Hepatocyte (in vitro differentiated cells): ENCODE data around the gene C9orf50. TPM values are rescaled to one million over a fixed set of nuclear protein-coding genes. Genes with fewer than 3 reads are reported as not detected.

Experiments
- DNase-seq: peaks from one replicate; pipeline ENCODE4 v3.0.0-alpha.2; 2016; ENCODE audit warnings: low spot score
- H2AFZ ChIP-seq: fragments of 200-600 bp; sonication (generic); 2 replicates; pipeline ENCODE4 v1.6.0; 2016; ENCODE audit warnings: antibody characterized with exemption, mild to moderate bottlenecking
- H3K27ac ChIP-seq: fragments of 200-600 bp; sonication (generic); 2 replicates; pipeline ENCODE4 v1.5.1; 2016; ENCODE audit warnings: mild to moderate bottlenecking
- H3K27me3 ChIP-seq: fragments of 200-600 bp; sonication (generic); 2 replicates; pipeline ENCODE4 v1.6.1; 2016
- H3K36me3 ChIP-seq: fragments of 200-600 bp; sonication (generic); replicated peaks from 2 replicates; pipeline ENCODE4 v1.5.1; 2016; ENCODE audit warnings: low read depth; ENCODE audit not compliant: insufficient read depth
- H3K4me1 ChIP-seq: fragments of 200-600 bp; sonication (generic); 2 replicates; pipeline ENCODE4 v1.5.1; 2016; ENCODE audit warnings: mild to moderate bottlenecking, moderate library complexity; ENCODE audit not compliant: insufficient read depth
- H3K4me2 ChIP-seq: fragments of 200-600 bp; sonication (generic); 2 replicates; pipeline ENCODE4 v1.6.0; 2016
- H3K4me3 ChIP-seq: fragments of 200-600 bp; sonication (generic); 2 replicates; pipeline ENCODE4 v1.5.1; 2016; ENCODE audit warnings: mild to moderate bottlenecking
- H3K79me2 ChIP-seq: fragments of 200-600 bp; sonication (generic); 2 replicates; pipeline ENCODE4 v1.6.0; 2017; ENCODE audit warnings: mild to moderate bottlenecking
- H3K9me2 ChIP-seq: fragments of 200-600 bp; sonication (generic); replicated peaks from 2 replicates; pipeline ENCODE4 v1.6.0; 2017; ENCODE audit warnings: mild to moderate bottlenecking; ENCODE audit not compliant: insufficient read depth
- H3K9me3 ChIP-seq: fragments of 200-600 bp; sonication (generic); 2 replicates; pipeline ENCODE4 v1.5.1; 2016; ENCODE audit warnings: low read depth, mild to moderate bottlenecking
- H4K20me1 ChIP-seq: fragments of 200-600 bp; sonication (generic); 2 replicates; pipeline ENCODE4 v1.6.0; 2016; ENCODE audit warnings: mild to moderate bottlenecking; ENCODE audit not compliant: insufficient read depth, poor library complexity, severe bottlenecking
- EZH2 ChIP-seq: fragments of 200-600 bp; sonication (generic); IDR thresholded peaks from 2 replicates; pipeline ENCODE4 v1.6.1; 2016; ENCODE audit warnings: antibody characterized with exemption, mild to moderate bottlenecking, borderline replicate concordance
- EZH2phosphoT487 ChIP-seq: fragments of 200-600 bp; sonication (generic); IDR thresholded peaks from one replicate; pipeline ENCODE4 v1.6.1; 2018; ENCODE audit warnings: antibody characterized with exemption, mild to moderate bottlenecking, low read depth, moderate library complexity; ENCODE audit not compliant: unreplicated experiment, severe bottlenecking
- WGBS: methylation state at CpG from one replicate; pipeline ENCODE4 v1.1.6; 2016; ENCODE audit warnings: low lambda C conversion rate; ENCODE audit errors: missing lambda C conversion rate; 5-methylcytosine and 5-hydroxymethylcytosine counted together
- polyA plus RNA-seq: library from polyadenylated mRNA; unstranded; fragments of >200 nt; fragmentation: Nextera tagmentation; extraction: Ambion mirVana; gene quantifications from 2 replicates; pipeline ENCODE4 v1.2.1, GENCODE V29; 2016
- total RNA-seq: library from RNA; depleted of rRNA; stranded (reverse); fragments of >200 nt; gene quantifications from 2 replicates; pipeline ENCODE4 v1.2.3, GENCODE V29; 2014
- TF ChIP-seq, protein P1 (sequence below): fragments of 200-600 bp; sonication (generic); IDR thresholded peaks from 2 replicates; pipeline ENCODE4 v1.5.1; 2016; ENCODE audit warnings: antibody characterized with exemption, mild to moderate bottlenecking; ENCODE audit not compliant: poor library complexity

Gene C9orf50
- total and polyA plus RNA-seq, 2 experiments from 2014 or later = not detected

DNA sequence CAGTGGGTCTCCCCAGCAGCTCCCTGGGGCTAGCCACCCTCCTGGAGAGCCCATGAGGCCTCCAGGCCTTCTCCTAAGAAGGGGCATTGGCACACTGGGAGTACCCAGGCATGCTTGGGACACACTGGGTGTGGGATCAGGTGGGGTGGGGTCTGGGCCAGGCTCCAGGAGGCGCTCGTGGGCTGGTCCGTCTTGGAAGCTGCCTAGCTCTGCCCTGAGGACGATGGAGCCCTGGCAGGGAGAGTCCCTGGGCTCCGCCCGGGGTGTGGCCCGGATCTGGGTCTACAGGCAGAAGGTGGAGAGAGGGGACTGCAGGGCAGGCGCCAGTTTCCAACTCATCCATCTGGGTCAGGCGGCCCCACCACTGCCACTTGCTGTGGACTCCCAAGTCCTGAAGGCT, 46.9 kb upstream of the C9orf50 start:
- peaks cover 26% of the 10 kb centered on the region for H3K79me2 ChIP-seq
- H4K20me1 ChIP-seq = no peaks in the 10 kb centered on the region
- TF ChIP-seq, protein P1, sequence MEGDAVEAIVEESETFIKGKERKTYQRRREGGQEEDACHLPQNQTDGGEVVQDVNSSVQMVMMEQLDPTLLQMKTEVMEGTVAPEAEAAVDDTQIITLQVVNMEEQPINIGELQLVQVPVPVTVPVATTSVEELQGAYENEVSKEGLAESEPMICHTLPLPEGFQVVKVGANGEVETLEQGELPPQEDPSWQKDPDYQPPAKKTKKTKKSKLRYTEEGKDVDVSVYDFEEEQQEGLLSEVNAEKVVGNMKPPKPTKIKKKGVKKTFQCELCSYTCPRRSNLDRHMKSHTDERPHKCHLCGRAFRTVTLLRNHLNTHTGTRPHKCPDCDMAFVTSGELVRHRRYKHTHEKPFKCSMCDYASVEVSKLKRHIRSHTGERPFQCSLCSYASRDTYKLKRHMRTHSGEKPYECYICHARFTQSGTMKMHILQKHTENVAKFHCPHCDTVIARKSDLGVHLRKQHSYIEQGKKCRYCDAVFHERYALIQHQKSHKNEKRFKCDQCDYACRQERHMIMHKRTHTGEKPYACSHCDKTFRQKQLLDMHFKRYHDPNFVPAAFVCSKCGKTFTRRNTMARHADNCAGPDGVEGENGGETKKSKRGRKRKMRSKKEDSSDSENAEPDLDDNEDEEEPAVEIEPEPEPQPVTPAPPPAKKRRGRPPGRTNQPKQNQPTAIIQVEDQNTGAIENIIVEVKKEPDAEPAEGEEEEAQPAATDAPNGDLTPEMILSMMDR = no peak
- TF ChIP-seq EZH2phosphoT487 = no peak
- no peak for TF ChIP-seq EZH2
- no peaks in the 10 kb centered on the region for H3K36me3 ChIP-seq
- no peak overlapping the region for H3K4me3 ChIP-seq
- H3K9me2 ChIP-seq = no peaks in the 10 kb centered on the region
- H3K27ac ChIP-seq = no peak overlapping the region
- no peak for DNase-seq
- peaks cover 12% of the 10 kb centered on the region for H3K4me1 ChIP-seq
- H3K9me3 ChIP-seq = no peaks in the 10 kb centered on the region
- 92% methylated on average over 8 of the region's 9 CpGs for WGBS
- H3K4me2 ChIP-seq = peak overlapping the region; percentile 73
- H2AFZ ChIP-seq = no peak overlapping the region
- H3K27me3 ChIP-seq = peaks cover 35% of the 10 kb centered on the region

DNA sequence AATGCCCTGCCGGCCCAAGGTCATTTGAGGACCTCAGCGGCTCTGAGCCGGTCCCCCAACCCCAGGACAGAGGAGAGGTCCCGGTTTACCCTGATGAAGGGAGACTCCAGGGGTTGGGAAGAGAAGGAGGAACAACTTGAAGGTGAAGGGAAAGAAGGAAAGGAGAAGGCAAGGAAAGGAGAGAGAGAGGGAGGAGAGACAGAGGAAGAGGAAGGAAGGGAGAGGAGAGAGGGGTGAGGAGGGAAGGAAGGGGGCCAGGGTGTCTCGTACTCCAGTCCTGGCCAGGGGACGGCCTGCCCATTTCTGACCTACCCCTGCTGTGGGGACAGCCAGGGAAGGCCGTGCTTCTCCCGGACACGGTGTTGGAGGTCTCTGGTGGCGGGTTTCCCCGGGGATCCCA, 46.5 kb upstream of the C9orf50 start:
- H3K4me3 ChIP-seq = no peak overlapping the region
- H3K4me1 ChIP-seq = peaks cover 12% of the 10 kb centered on the region
- H3K4me2 ChIP-seq = peak overlapping the region; percentile 73
- no peak overlapping the region for H2AFZ ChIP-seq
- no peaks in the 10 kb centered on the region for H3K9me3 ChIP-seq
- H3K79me2 ChIP-seq = peaks cover 25% of the 10 kb centered on the region
- WGBS = 82% methylated on average over 11 of the region's 11 CpGs
- no peaks in the 10 kb centered on the region for H3K9me2 ChIP-seq
- peak overlapping the region; percentile 16 for H3K27ac ChIP-seq
- no peaks in the 10 kb centered on the region for H4K20me1 ChIP-seq
- no peaks in the 10 kb centered on the region for H3K36me3 ChIP-seq
- TF ChIP-seq EZH2phosphoT487 (no peak), EZH2 (no peak)
- TF ChIP-seq, protein P1 = no peak
- H3K27me3 ChIP-seq = peaks cover 40% of the 10 kb centered on the region
- no peak for DNase-seq

DNA sequence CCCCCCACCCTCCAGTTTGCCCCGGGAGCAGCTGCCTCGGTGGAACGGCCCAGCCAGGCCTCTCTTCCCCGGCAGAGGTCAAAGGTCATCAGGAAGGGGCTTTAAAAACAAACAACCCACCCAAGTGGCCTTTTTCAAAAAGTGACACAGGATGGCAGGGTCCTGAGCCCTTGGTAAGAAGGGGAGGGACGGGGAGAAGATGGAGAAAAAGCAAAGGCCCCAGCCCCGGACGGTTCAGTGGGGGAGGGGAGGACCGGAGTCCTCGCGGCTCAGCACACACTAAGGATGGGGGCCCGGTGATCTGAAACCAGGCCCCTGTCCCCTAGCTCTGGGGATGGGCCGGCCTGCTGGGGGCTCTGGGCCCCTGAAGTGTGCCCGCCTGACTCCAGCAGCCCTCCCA, 45.7 kb upstream of the C9orf50 start:
- 13% methylated on average over 8 of the region's 13 CpGs for WGBS
- H3K9me2 ChIP-seq = no peaks in the 10 kb centered on the region
- peaks cover 25% of the 10 kb centered on the region for H3K79me2 ChIP-seq
- H3K9me3 ChIP-seq = no peaks in the 10 kb centered on the region
- H3K36me3 ChIP-seq = no peaks in the 10 kb centered on the region
- DNase-seq = no peak
- peak overlapping the region; percentile 16 for H3K27ac ChIP-seq
- H3K4me1 ChIP-seq = peaks cover 12% of the 10 kb centered on the region
- H3K27me3 ChIP-seq = peaks cover 40% of the 10 kb centered on the region
- TF ChIP-seq, protein P1 = no peak
- TF ChIP-seq EZH2 = no peak
- TF ChIP-seq EZH2phosphoT487 = no peak
- H3K4me3 ChIP-seq = peak overlapping the region; percentile 20
- H3K4me2 ChIP-seq = peak overlapping the region; percentile 73
- no peaks in the 10 kb centered on the region for H4K20me1 ChIP-seq
- no peak overlapping the region for H2AFZ ChIP-seq
